GM19372 (cell line): ENCODE results near the gene TSPAN18.

Experiments
- ATAC-seq: cut with Tn5 transposase; IDR thresholded peaks from one replicate; pipeline ENCODE4 v1.9.1; 2021; ENCODE audit warnings: mild to moderate bottlenecking, low read depth, moderate library complexity; ENCODE audit not compliant: unreplicated experiment

The TSPAN18 gene

DNA sequence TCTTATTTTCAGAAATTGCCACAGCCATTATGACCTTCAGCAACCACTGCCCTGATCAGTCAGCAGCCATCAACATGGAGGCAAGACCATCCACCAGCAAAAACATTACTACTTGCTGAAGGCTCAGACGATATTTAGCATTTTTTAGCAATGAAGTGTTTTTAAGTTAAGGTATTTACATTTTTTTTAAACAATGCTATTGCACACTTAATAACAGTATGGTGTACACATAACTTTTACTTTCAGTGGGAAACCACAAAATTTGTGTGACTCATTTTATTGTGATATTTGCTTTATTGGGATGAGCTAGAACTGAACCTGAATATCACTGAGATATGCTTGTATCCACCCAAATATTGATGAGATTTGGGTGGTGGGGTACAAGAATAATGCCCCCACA is 110.9 kb downstream of the TSPAN18 start:
- ATAC-seq, result no peak

DNA sequence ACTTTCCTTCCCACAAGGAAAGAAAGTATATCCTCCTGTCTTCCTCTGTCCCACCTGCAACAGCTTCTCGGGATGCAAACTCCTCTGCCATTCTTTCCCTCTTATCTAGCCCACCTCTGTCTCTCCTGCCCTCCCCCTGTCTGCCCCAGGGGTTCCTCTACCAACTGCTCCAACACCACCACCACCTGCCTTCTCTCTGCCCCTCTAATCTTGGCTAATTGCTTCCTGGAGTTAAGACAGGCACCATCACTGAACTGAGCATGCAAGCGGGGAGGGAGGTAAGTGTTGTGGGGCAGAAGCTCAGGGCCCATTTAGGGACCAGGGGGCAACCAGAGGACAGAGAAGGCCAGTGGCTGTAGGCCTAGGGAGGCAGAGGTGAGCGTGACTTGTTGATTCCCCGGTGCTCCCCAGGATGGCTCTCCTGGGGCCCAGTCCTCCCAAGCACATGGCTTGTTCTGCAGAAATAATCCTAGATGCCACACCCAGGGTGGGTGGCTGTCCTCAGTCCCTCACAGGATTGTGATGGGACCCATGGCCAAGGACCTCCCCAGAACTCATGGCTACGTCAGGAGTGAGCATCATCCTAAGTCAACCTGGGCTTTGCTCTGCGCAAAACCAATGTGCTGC is 112.8 kb downstream of the TSPAN18 start:
- ATAC-seq, result no peak

DNA sequence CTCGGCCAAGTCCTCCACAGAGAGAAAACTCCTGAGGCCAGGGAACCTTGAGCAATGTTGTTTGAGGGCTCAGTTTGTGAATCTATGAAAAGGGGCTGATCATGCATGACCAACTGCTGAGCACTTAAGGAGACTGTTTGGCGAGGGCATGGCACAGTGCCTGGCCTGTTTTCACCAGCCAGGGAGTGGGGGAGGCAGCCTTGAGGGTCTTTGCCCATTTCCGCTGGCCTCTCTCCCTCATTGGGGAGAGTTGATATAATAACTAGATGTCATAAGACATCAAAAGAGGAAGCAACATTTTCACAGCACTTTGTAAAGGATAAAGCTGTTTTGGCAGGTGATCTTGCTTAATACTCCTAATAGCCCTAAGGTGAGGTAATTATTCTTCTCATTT is 113.3 kb downstream of the TSPAN18 start:
- no peak for ATAC-seq

DNA sequence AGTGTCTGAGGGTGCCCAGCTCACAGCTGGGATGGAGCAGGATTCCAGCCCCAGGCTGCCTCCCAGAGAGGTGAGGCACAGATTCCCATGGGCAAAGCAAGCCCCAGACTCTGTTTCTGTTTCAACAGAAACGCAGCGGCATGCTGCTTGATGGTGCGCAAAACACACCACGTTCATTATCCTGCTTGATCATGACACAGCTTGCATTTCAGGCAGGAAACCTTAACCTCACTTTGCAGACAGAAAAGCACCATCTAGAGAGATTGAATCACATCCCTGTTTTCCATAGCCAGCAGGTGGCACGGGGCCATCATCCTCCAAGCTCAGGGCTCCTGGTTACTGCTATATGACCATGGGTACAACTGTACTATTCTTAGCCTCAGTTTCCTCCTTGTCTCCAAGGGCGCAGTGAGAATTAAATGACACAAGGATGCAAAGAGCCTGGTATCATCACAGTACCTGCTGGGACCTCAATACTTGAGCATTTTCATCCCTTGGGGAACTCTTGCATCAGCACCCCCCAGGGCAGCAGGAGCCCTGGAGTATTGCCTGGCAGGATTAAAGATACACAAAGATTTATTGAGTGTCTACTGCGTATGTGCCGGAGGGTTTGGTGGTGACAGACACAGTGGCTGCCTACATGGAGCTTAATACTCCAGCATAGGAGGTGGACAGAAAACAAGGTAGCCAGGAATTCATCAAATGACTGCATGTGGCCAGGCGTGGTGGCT is 113.9 kb downstream of the TSPAN18 start:
- ATAC-seq, result no peak

DNA sequence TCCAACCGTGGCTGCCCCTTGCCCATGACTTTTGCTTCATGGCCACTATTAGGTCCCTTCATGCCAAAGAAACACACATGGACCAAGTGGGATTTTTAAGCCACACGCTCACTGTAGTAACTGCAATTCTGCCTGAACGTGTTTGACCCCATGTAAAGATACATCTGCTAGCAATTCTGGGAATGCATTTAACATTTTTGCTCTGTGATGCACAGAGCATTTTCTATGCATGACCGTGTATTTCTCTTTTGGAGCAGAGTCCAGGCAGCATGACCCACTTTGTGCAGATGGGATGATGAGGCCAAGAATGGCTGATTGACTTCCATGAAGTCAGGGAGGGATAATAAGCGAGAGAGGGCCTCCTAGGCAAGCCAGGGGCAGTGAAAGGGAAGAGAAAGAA is 115.5 kb downstream of the TSPAN18 start:
- ATAC-seq, result no peak

DNA sequence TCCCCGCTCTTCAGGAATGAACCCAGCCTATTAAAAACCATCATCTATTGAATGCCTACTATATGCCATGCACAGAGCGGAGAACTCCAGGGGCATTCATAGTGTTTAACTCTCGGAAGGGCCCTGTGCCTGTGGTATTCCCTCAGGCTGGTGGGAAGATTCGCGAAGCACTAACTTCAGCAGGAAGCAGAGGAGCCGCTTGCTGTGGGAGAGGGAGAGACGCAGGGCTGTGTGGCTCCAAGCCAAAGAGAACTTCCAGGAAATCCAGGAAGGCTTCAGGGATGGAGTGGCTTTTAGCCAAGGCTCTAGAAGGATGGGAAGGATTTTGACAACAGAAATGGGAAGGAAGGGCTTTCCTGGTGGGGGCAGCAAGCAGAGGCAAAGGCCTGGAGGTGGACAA is 120.1 kb downstream of the TSPAN18 start:
- ATAC-seq, result no peak

DNA sequence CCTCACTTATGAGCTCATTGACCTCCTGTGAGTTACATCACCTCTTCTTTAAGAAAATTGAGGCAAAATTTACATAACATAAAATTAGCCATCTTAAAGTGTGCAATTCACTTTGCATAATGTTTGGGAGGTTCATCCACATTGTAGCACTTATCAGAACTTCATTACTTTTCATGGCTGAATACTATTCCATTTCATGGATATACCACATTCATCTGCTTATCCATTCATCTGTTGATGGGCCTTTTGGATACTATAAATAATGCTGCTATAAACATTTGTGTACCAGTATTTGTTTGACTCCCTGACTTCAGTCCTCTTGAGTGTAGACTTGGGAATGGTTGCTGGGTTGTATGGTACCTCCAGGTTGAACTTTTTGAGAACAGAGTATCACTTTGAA is 120.6 kb downstream of the TSPAN18 start:
- no peak for ATAC-seq

DNA sequence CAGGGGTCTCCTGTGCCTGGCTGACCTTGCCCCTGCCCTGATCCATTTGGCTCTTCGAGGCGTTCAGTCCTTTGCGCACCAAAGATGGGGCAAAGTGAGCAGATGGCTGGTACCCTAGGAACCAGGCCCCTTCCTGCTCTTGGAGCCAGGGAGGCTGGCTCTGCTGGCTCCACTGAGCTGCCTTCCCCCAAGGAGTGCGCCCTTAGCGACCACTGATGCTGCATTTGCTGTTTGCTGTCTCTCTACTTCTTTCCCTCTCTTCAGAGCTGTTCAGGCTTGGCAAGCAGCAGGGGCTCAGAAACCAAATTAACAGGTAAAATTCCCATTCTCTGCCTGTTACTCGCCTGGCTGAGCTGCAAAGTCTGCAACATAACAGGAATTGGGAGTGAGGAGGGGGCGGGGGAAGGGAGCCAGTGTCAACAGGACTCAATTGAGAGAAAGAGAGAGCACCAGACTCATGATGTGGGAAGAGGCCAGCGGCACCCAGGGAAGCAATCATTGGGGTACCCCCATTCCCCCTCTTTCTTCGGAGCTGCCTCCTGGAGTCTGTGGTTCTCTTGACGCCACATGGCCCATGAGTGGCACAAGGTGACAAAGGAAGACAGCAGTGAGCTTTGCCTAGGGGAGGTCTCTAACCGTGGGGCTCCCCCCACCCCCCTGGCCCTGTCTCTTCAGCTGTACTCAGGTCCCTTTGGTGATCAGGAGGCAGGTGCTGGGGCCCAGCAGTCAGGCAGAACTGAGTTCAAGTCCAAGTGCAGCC is 121.6 kb downstream of the TSPAN18 start:
- no peak for ATAC-seq

DNA sequence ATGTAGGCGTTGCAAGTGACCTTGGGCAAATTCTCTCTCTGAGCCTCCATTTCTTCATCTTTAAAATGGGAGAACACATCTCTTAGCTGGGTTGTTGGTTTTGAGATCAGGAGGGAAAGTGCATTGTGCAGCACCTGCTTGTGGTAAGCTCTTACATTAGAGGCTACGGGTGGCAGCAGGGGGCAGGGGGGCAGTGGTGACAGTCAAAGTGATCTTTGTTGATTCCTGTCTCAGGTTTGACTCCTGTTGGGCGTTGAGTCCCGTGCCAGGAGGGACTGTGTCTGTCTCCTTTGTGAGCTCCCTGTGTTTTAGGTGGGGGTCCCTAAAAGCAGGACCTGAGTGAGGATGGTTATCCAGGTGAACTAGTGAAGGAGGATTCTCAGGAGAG is 122.2 kb downstream of the TSPAN18 start:
- no peak for ATAC-seq

DNA sequence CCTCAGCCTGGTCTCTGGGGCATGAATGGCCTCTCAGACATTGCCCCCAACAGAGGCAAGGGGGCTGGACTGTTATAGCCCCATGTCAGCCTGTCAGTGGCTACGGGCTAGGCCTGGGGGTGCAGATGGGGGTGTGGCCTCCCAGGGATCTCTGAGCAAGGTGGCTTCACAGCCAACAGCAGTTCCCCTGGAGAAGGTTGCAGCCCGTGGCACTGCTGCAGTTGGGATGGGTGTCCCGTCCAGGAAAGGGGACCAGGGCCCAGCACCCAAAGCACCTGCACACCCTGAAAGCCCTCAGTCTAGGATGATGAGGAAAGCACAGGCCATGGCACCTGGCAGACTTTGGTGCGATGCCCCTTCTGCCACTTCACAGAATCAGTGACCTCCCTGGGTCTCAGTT is 122.7 kb downstream of the TSPAN18 start:
- no peak for ATAC-seq

DNA sequence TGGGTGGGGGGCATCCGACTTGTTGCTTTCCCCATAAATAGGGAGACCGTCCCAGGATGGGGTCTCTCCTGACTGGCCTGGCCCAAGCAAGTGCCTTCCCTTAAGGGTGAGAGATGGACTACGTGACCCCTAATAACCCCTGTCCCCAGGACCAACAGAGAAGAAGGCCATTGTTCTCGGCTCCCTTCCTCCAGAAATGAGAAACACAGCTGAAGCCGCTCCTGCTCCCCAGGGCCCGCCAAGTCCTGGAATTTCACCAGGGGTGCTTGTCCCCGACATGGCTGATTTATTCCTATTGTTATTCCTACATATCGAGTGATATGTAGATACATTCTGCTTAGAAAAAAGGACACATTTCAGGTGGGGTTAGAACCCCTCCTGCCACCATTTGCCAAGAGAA is 123.2 kb downstream of the TSPAN18 start:
- no peak for ATAC-seq

DNA sequence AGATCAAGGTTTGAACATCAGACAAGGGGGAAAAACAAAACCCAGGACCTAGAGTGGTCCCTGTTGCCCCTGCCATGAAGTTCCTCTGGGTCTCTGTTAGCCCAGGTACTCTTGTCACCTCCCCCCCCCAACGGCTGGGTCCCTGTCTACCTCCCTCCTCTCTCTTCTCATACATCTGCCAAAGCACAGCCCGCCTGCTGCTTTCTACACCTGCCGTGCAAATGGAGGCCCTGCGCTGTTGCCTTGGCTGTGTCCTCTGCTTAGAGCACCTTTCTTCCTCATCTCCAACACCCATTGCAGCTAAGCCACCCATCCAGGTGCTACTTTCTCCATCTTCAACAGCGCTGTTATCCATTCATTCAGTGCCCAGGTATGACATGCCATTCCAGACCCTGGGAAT is 124.7 kb downstream of the TSPAN18 start:
- ATAC-seq, result no peak

DNA sequence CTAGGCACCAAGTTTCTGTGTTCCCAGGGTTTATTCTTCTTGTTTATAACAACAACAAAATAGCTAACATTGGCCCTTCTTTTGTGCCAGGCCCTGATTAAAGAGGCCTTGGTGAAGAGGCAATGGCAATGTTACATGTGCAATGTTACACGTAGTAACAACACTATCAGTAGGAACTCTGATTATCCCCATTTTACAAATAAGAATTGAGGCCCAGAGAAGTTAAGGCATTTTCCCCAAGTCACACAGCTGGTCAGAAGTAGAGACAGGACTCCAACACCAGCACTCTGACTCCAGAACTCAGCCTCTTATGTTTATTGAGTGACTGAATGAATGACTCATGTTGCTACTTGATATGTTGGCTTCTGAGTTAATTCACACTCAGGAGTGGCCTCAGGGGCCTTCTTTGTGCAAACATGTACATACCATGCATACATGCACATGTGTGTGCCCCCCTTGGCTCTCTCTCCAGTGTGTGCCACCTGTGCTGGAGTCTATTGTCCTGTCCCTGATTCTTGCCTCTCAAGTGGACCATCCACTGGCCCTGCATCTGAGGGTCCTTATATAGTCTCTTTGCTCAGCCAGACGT is 125.5 kb downstream of the TSPAN18 start:
- ATAC-seq, result no peak

DNA sequence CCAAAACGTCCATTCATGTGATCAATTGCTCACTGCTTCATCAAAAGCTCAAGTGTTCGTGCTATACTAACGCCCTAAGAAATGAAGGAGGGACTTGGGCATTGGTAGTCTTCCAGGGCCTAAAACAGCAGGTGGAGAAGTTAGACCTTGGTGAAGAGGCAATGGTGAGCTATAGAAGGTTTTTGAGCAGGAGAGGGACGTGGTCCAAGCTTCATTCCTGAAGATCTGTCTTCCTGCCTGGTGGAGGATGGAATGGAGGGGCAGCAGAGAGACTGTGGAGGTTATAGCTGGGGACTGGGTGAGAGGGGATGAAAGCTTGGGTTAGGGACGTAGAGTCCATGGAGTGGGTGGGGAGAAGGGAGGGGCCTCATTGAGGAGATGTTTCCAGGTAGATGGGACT is 126.2 kb downstream of the TSPAN18 start:
- no peak for ATAC-seq

DNA sequence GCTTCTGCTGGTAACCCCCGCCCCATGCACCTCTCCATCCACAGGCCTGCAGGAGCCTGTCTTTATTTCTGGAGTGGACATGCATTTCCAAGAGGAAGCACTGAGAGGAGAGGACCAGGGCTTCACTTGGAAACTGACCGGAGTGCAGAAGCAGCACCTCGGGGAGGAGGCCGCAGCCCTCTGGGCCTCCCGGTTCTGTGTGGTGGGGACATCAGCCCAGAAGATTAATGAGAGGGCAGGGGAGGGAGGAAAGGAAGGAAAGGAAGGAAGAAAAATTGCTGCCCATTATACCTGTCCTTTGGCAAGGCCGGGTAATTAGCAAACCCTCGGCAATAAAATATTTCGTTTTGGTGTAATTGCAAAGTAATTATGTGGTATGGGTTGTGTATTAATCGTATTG is 126.9 kb downstream of the TSPAN18 start:
- no peak for ATAC-seq

DNA sequence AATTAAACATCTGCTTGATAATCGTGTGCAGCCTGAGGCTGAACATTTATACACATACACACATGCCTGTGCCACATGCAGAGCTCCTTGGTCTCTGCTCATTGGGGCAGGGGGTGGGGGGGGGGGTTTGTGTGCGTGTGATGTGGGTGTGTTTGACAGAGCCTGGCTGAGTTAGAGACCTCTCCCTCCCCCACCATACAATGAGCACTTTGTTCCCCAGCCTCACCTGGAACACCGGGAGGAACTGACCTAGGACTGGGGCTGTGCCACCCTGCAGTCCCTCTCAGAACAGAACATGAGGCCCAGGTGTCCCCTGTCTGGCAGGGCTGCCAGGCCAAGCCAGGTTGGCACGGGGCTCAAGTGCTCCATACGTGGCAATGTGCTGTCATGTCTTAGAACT is 127.3 kb downstream of the TSPAN18 start:
- ATAC-seq, result no peak

DNA sequence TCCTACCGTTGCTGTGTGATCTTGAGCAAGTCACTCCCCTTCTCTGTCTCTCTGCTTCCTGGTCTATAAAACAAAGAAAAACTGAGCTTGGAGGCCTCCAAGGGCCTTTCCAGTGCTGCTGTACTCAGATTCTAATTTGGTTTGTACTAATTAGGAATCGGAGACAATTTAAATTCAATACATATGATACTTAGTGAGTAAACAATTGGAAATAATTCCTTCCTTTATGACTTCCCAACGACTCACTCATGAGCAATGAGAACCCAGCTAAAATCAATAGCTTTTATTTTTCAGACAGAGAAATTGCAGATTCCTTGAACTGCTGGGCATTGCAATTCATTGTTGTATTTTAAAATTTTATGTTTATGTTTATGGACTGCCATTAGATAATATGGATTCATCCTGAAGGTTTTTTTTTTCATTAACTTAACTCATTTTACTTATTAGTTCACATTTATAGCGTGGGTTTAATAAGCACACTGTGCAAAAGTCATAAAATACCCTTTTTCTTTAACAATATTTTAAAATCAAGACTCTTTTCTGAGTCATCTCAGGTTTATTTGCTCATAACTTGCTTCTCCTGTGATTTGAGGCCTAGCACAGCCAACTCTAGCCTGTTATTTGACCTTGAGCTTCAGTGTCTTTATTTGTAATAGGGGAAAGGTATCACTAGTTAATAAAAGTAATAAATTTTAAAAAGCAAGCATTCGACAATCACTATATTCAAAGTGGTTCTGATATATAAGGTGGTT is 128.2 kb downstream of the TSPAN18 start:
- no peak for ATAC-seq

DNA sequence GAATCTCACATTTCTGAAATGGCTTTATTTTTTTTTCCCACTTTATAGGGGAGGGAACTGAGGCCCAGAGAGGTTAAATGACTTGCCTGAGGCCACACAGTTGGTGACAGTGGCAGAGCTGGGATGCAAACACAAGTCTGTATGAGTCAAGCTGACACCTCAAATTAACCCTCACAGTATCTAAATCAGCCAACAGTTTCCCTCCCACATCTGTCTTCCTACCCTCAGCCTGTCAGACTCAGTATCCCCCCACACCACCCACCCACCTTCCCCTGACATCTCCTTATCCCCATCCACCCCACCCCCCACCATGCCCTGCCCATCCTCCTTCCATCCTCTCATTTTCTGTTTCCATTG is 128.7 kb downstream of the TSPAN18 start:
- ATAC-seq, result no peak

DNA sequence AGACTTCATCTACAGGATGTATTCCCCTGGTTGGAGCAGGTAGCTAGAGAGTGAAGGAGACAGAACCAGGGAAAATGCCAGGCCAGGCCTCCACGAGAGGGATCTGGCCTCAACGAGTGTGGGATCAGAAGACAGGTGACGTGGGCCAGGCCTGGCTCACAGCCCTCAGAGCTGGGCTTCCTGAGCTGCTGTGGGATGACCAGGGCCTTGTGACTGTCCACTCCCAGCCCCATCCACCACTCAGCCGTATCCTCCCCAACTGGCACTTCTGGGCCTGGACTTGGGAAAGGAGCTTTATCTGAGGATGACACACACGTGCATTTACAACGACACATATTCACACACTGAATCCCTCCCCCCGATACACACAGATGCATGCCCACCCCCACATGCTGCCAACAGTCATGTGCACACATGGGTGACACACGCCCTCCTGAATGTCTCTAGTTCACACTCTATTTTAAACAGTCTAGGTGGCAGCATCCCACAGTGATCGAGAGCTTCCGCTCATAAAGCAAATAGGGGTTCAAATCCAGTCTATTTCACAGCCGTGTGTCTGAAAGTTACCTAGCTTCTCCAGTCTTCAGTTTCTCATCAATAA is 130.8 kb downstream of the TSPAN18 start:
- ATAC-seq, result no peak

DNA sequence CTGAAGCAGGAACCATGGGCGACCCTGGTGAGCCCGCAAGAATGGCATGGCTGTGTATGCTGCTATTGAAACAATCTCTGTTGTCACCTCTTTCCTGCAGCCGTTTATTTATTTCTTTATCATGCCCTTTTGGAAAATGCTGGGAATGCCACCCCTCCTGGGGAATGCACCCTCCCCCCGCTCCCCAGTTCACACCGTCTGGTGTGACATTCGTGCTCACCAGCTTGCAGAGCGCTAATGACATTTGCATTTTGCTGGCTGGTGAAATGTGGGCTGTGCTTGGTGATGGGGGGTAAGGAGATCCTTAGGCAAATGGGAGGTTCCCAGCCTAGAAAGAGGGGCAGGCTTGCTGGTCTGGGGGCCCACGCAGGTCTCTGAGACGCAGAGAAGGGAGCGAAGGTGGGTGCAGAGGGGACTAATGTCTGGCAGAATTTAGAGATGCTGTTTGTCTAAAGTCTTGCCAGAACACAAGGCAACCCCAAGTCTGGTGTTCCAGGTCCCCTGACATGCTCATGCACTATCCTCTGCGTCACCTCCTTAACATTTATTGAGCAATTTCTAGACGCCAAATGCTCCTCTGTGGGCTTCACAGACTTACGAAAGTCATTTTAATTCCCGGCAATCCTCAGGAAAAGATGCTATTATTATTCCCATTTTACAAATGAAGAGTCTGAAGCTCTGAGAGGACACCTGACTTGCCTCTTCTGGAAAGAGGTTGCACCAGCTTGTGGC is 132.2 kb downstream of the TSPAN18 start:
- ATAC-seq, result no peak
